ENCODE data around the gene CRTAC1.

CRTAC1 gene

GRCh38 chr10:97894092-97894491 is 136.3 kb downstream of the CRTAC1 start:
- no peak for TF ChIP-seq Cebpa-rat (IDR thresholded peaks at IDR 0.05)
- Histone ChIP-seq H3K27me3 (no peaks in the 10 kb centered on the region), H3K4me3 (no peak overlapping the region), H3K9me3 (no peaks in the 10 kb centered on the region), H3K36me3 (no peaks in the 10 kb centered on the region), H3K27ac (no peak overlapping the region), H3K9ac (no peak overlapping the region), H4K20me1 (no peaks in the 10 kb centered on the region), H3K4me1 (peaks cover 17% of the 10 kb centered on the region), H3K4me2 (no peak overlapping the region)

- Histone ChIP-seq H3K4me1 (peaks cover 17% of the 10 kb centered on the region), H3K27me3 (no peaks in the 10 kb centered on the region), H4K20me1 (no peaks in the 10 kb centered on the region), H3K27ac (no peak overlapping the region), H3K9me3 (no peaks in the 10 kb centered on the region), H3K4me3 (no peak overlapping the region), H3K36me3 (no peaks in the 10 kb centered on the region), H3K4me2 (no peak overlapping the region), H3K9ac (no peak overlapping the region)
- TF ChIP-seq Cebpa-rat (IDR thresholded peaks at IDR 0.05): no peak
These were observed 137.5 kb downstream of the CRTAC1 start for GRCh38 chr10:97892939-97893338.

GRCh38 chr10:97892506-97892905 is 137.9 kb downstream of the CRTAC1 start:
- Histone ChIP-seq H4K20me1 (no peaks in the 10 kb centered on the region), H3K4me2 (no peak overlapping the region), H3K9me3 (no peaks in the 10 kb centered on the region), H3K4me1 (peaks cover 17% of the 10 kb centered on the region), H3K36me3 (no peaks in the 10 kb centered on the region), H3K4me3 (no peak overlapping the region), H3K27ac (no peak overlapping the region), H3K9ac (no peak overlapping the region), H3K27me3 (no peaks in the 10 kb centered on the region)
- no peak for TF ChIP-seq Cebpa-rat (IDR thresholded peaks at IDR 0.05)

GRCh38 chr10:97891497-97892167 is 138.8 kb downstream of the CRTAC1 start:
- Histone ChIP-seq H3K9me3 (no peaks in the 10 kb centered on the region), H3K9ac (no peak overlapping the region), H3K27me3 (no peaks in the 10 kb centered on the region), H4K20me1 (no peaks in the 10 kb centered on the region), H3K4me1 (peaks cover 17% of the 10 kb centered on the region), H3K27ac (no peak overlapping the region), H3K4me2 (no peak overlapping the region), H3K36me3 (no peaks in the 10 kb centered on the region), H3K4me3 (no peak overlapping the region)
- no peak for TF ChIP-seq Cebpa-rat (IDR thresholded peaks at IDR 0.05)

- no peak overlapping the region for H3K4me3 ChIP-seq
- H3K4me1 ChIP-seq: peaks cover 11% of the 10 kb centered on the region
- no peaks in the 10 kb centered on the region for H3K27me3 ChIP-seq
- no peak overlapping the region for H3K27ac ChIP-seq
- H3K9me3 ChIP-seq: no peaks in the 10 kb centered on the region
- H3K36me3 ChIP-seq: no peaks in the 10 kb centered on the region
- TF ChIP-seq Cebpa-rat (IDR thresholded peaks at IDR 0.05): no peak
- H3K4me2 ChIP-seq: no peak overlapping the region
- no peaks in the 10 kb centered on the region for H4K20me1 ChIP-seq
- no peak overlapping the region for H3K9ac ChIP-seq
These were observed 140.8 kb downstream of the CRTAC1 start for GRCh38 chr10:97889461-97890265.

GRCh38 chr10:97888641-97889262 is 141.7 kb downstream of the CRTAC1 start:
- no peak overlapping the region for H3K9ac ChIP-seq
- H3K27ac ChIP-seq: no peak overlapping the region
- no peak for TF ChIP-seq Cebpa-rat (IDR thresholded peaks at IDR 0.05)
- H3K4me3 ChIP-seq: no peak overlapping the region
- H4K20me1 ChIP-seq: no peaks in the 10 kb centered on the region
- no peaks in the 10 kb centered on the region for H3K27me3 ChIP-seq
- no peaks in the 10 kb centered on the region for H3K36me3 ChIP-seq
- peaks cover 11% of the 10 kb centered on the region for H3K4me1 ChIP-seq
- no peaks in the 10 kb centered on the region for H3K9me3 ChIP-seq
- no peak overlapping the region for H3K4me2 ChIP-seq

GRCh38 chr10:97888134-97888533 is 142.3 kb downstream of the CRTAC1 start:
- no peak overlapping the region for H3K4me3 ChIP-seq
- no peak overlapping the region for H3K4me2 ChIP-seq
- no peaks in the 10 kb centered on the region for H3K9me3 ChIP-seq
- no peak overlapping the region for H3K9ac ChIP-seq
- TF ChIP-seq Cebpa-rat (IDR thresholded peaks at IDR 0.05): no peak
- H3K27me3 ChIP-seq: no peaks in the 10 kb centered on the region
- peaks cover 11% of the 10 kb centered on the region for H3K4me1 ChIP-seq
- no peaks in the 10 kb centered on the region for H3K36me3 ChIP-seq
- no peaks in the 10 kb centered on the region for H4K20me1 ChIP-seq
- H3K27ac ChIP-seq: no peak overlapping the region

- TF ChIP-seq Cebpa-rat (IDR thresholded peaks at IDR 0.05): no peak
- Histone ChIP-seq H3K36me3 (no peaks in the 10 kb centered on the region), H3K9ac (no peak overlapping the region), H3K9me3 (no peaks in the 10 kb centered on the region), H3K4me3 (no peak overlapping the region), H3K27me3 (no peaks in the 10 kb centered on the region), H3K27ac (no peak overlapping the region), H3K4me1 (peaks cover 11% of the 10 kb centered on the region), H3K4me2 (no peak overlapping the region), H4K20me1 (no peaks in the 10 kb centered on the region)
These were observed 143.0 kb downstream of the CRTAC1 start for GRCh38 chr10:97887399-97887798.

- TF ChIP-seq Cebpa-rat (IDR thresholded peaks at IDR 0.05): no peak
- H3K4me1 ChIP-seq: peaks cover 11% of the 10 kb centered on the region
- H3K4me3 ChIP-seq: no peak overlapping the region
- no peaks in the 10 kb centered on the region for H4K20me1 ChIP-seq
- no peaks in the 10 kb centered on the region for H3K27me3 ChIP-seq
- no peaks in the 10 kb centered on the region for H3K36me3 ChIP-seq
- H3K27ac ChIP-seq: no peak overlapping the region
- H3K4me2 ChIP-seq: peak overlapping the region; percentile 40
- H3K9ac ChIP-seq: no peak overlapping the region
- H3K9me3 ChIP-seq: no peaks in the 10 kb centered on the region
These were observed 144.1 kb downstream of the CRTAC1 start for GRCh38 chr10:97886286-97886685.

- no peak overlapping the region for H3K4me3 ChIP-seq
- H3K27ac ChIP-seq: no peak overlapping the region
- no peak overlapping the region for H3K4me2 ChIP-seq
- H3K36me3 ChIP-seq: no peaks in the 10 kb centered on the region
- peaks cover 7% of the 10 kb centered on the region for H3K4me1 ChIP-seq
- no peaks in the 10 kb centered on the region for H3K27me3 ChIP-seq
- H3K9ac ChIP-seq: no peak overlapping the region
- no peaks in the 10 kb centered on the region for H3K9me3 ChIP-seq
- no peaks in the 10 kb centered on the region for H4K20me1 ChIP-seq
- no peak for TF ChIP-seq Cebpa-rat (IDR thresholded peaks at IDR 0.05)
These were observed 147.3 kb downstream of the CRTAC1 start for GRCh38 chr10:97883092-97883485.

Measured in BLaER1 (cell line).